Panc1 (cell line): ENCODE measurements around the gene MFSD2A. TPM values are rescaled to one million over a fixed set of nuclear protein-coding genes. Genes with fewer than 3 reads are reported as not detected.

ENCODE experiments used
- ATAC-seq: fragments of 200-7000 bp; cut with Tn5 transposase; 2 replicates; pipeline ENCODE4 v1.9.1; 2020; ENCODE audit warnings: mild to moderate bottlenecking, moderate library complexity
- BruUV-seq: library from RNA; stranded (reverse); fragments of 400-500 nt; replicated peaks from 2 replicates; lab custom pipeline; 2021; lab: Mats Ljungman, UMichigan
- CTCF ChIA-PET: fragments of 300-600 bp; sonication (Branson Sonifier 250); formaldehyde crosslinking; loops from one replicate; lab custom pipeline; 2022; ENCODE audit warnings: antibody characterized with exemption; lab: Charles Lee
- POLR2A ChIA-PET: fragments of 300-600 bp; sonication (Branson Sonifier 250); formaldehyde crosslinking; loops from one replicate; lab custom pipeline; 2022; ENCODE audit warnings: antibody characterized with exemption; lab: Charles Lee
- DNase-seq: peaks from one replicate; pipeline ENCODE4 v3.0.0-alpha.2; 2010; ENCODE audit warnings: low read depth, low spot score
- H3K27ac ChIP-seq: 2 replicates; pipeline ENCODE4 v1.5.1; 2011; ENCODE audit warnings: mild to moderate bottlenecking, low read length, inconsistent platforms
- H3K27me3 ChIP-seq: fragments of 200-500 bp; sonication (Bioruptor generic); 2 replicates; pipeline ENCODE4 v1.6.0; 2014; ENCODE audit warnings: low read length, inconsistent platforms; ENCODE audit not compliant: control insufficient read depth, insufficient read depth
- H3K36me3 ChIP-seq: fragments of 200-500 bp; sonication (Bioruptor generic); 2 replicates; pipeline ENCODE4 v1.5.1; 2014; ENCODE audit warnings: inconsistent platforms, mild to moderate bottlenecking, low read length, moderate library complexity; ENCODE audit not compliant: control insufficient read depth, insufficient read depth
- H3K4me1 ChIP-seq: 2 replicates; pipeline ENCODE4 v1.5.1; 2011; ENCODE audit warnings: inconsistent platforms, mild to moderate bottlenecking, low read length, moderate library complexity; ENCODE audit not compliant: control insufficient read depth, insufficient read depth
- H3K4me3 ChIP-seq, 2 experiments: 2 replicates each; pipeline ENCODE4 v1.5.1; 2011 to 2012; ENCODE audit warnings: low read depth in 2 of 2, low read length in 2 of 2, mild to moderate bottlenecking in 2 of 2, inconsistent platforms in 1 of 2, moderate library complexity in 1 of 2
- H3K9me3 ChIP-seq: fragments of 200-500 bp; sonication (Bioruptor generic); 2 replicates; pipeline ENCODE4 v1.5.1; 2014; ENCODE audit warnings: low read depth, mild to moderate bottlenecking, inconsistent platforms, low read length, moderate library complexity; ENCODE audit not compliant: control insufficient read depth, insufficient read depth
- CTCF ChIP-seq: fragments of 450-650 bp; IDR thresholded peaks from 2 replicates; pipeline ENCODE4 v1.5.1; 2017; ENCODE audit warnings: mild to moderate bottlenecking
- POLR2AphosphoS5 ChIP-seq: IDR thresholded peaks from 2 replicates; pipeline ENCODE4 v1.6.1; 2012; ENCODE audit warnings: mild to moderate bottlenecking, low read depth, low read length, moderate library complexity
- REST ChIP-seq, 2 experiments: IDR thresholded peaks; 2 replicates each; pipeline ENCODE4 v1.6.1; 2011 to 2012; ENCODE audit warnings: low read depth in 2 of 2, control low read depth in 1 of 2, low read length in 1 of 2, mild to moderate bottlenecking in 1 of 2, moderate library complexity in 1 of 2; ENCODE audit not compliant: insufficient read depth in 1 of 2
- SIN3A ChIP-seq: IDR thresholded peaks from 2 replicates; pipeline ENCODE4 v1.6.1; 2012; ENCODE audit warnings: low read depth, mild to moderate bottlenecking, low read length, moderate library complexity, borderline replicate concordance; ENCODE audit not compliant: insufficient read depth
- TCF7L2 ChIP-seq: IDR thresholded peaks from 2 replicates; pipeline ENCODE4 v1.6.1; 2011; ENCODE audit warnings: mild to moderate bottlenecking, low read depth, low read length, inconsistent platforms
- in situ Hi-C: cut with HindIII; loops from 2 replicates; pipeline ENCODE4 v1.10.0; 2016; ENCODE audit warnings: low sequenced_read_pairs, low pct_unique_long_range_greater_than_20kb
- intact Hi-C: fragments of 100-400 bp; cut with micrococcal nuclease; formaldehyde crosslinking; loops from one replicate; pipeline ENCODE4 v1.10.0; 2022; ENCODE audit not compliant: unreplicated experiment
- total RNA-seq: library from RNA; stranded (reverse); gene quantifications from one replicate; pipeline ENCODE4 v1.2.1, GENCODE V29; 2021; ENCODE audit not compliant: unreplicated experiment

The MFSD2A gene
- total RNA-seq, 1 experiment from 2014 or later = 1.2 TPM

GRCh38 chr1:39969531-39970270 lies 14.8 kb downstream of the MFSD2A start:
- in situ Hi-C loops = no loop called here
- ATAC-seq = no peak

GRCh38 chr1:39970274-39970673 lies 15.3 kb downstream of the MFSD2A start:
- POLR2A ChIA-PET = no interaction called here
- ATAC-seq = no peak
- DNase-seq = no peak
- intact Hi-C loops = loop anchor here (5.0 to 10.0 kb wide), 3 partner anchors 53 to 153 kb away; no protein-coding TSS in a partner anchor
- CTCF ChIA-PET = interaction anchor here (0.8 kb wide), 1 partner anchor 51 kb away, joined by 3 read pairs; no protein-coding TSS in a partner anchor
- in situ Hi-C loops = no loop called here
- H3K4me1 ChIP-seq = no peaks in the 10 kb centered on the region
- no peaks in the 10 kb centered on the region for H3K9me3 ChIP-seq
- H3K27ac ChIP-seq = no peak overlapping the region
- no peaks in the 10 kb centered on the region for H3K36me3 ChIP-seq
- no peak overlapping the region for H3K4me3 ChIP-seq
- no peaks in the 10 kb centered on the region for H3K27me3 ChIP-seq
- no TSS peak for BruUV-seq
- no peak for TF ChIP-seq POLR2AphosphoS5
- no peak for TF ChIP-seq SIN3A
- no peak for TF ChIP-seq TCF7L2
- TF ChIP-seq CTCF = no peak

More at GRCh38 chr1:39969531-39970270, 14.8 kb downstream of the MFSD2A start:
- ChIA-PET CTCF (interaction anchor here (0.8 kb wide), 1 partner anchor 50 kb away, joined by 3 read pairs; no protein-coding TSS in a partner anchor), POLR2A (no interaction called here)
- BruUV-seq = no TSS peak
- no peak overlapping the region for H3K4me3 ChIP-seq
- no peaks in the 10 kb centered on the region for H3K9me3 ChIP-seq
- H3K4me1 ChIP-seq = no peaks in the 10 kb centered on the region
- intact Hi-C loops = loop anchor here (5.0 to 10.0 kb wide), 3 partner anchors 52 to 152 kb away; no protein-coding TSS in a partner anchor
- DNase-seq = no peak
- no peaks in the 10 kb centered on the region for H3K36me3 ChIP-seq
- no peak overlapping the region for H3K27ac ChIP-seq
- H3K27me3 ChIP-seq = no peaks in the 10 kb centered on the region
- TF ChIP-seq SIN3A = no peak
- no peak for TF ChIP-seq CTCF
- no peak for TF ChIP-seq POLR2AphosphoS5
- no peak for TF ChIP-seq REST (IDR thresholded peaks at IDR 0.05; ENCODE audit: insufficient read depth in 1 of 2, low read depth in 2 of 2, low read length in 1 of 2)
- TF ChIP-seq TCF7L2 = no peak
